Endothelial cell of umbilical vein (primary cell): ENCODE results near the gene TBC1D5. TPM values are rescaled to one million over a fixed set of nuclear protein-coding genes. Genes with fewer than 3 reads are reported as not detected.

ENCODE experiments used
- BruUV-seq: library from RNA; stranded (reverse); fragments of 400-500 nt; replicated peaks from 2 replicates; lab custom pipeline; 2021; lab: Mats Ljungman, UMichigan
- CTCF ChIA-PET: fragments of 300-600, 350-600 bp; sonication (Branson Sonifier 250); formaldehyde crosslinking; loops from one replicate; lab custom pipeline; 2021; ENCODE audit warnings: antibody characterized with exemption, inconsistent platforms; lab: Charles Lee
- POLR2A ChIA-PET: fragments of 300-600, 350-600 bp; sonication (Branson Sonifier 250); formaldehyde crosslinking; loops from one replicate; lab custom pipeline; 2021; ENCODE audit warnings: antibody characterized with exemption, inconsistent platforms; lab: Charles Lee
- DNase-seq: peaks from one replicate; pipeline ENCODE4 v3.0.0-alpha.2; 2011; ENCODE audit warnings: low read depth, low spot score
- FAIRE-seq: peaks from 2 replicates; lab custom pipeline; 2011; peaks lifted over from hg19 to GRCh38; lab: Jason Lieb, UNC
- H2AFZ ChIP-seq: 2 replicates; pipeline ENCODE4 v1.6.0; 2012; ENCODE audit warnings: low read depth, low read length, control low read depth, inconsistent platforms
- H3K27ac ChIP-seq: 2 replicates; pipeline ENCODE4 v1.5.1; 2011; ENCODE audit warnings: low read depth, mild to moderate bottlenecking, control low read depth, low read length, moderate library complexity; ENCODE audit not compliant: insufficient read depth
- H3K27me3 ChIP-seq, 2 experiments: 2 replicates each; pipeline versions ENCODE4 v1.6.0 to v1.6.1; 2011; ENCODE audit warnings: low read length in 2 of 2, mixed read lengths in 1 of 2; ENCODE audit not compliant: control insufficient read depth in 2 of 2, insufficient read depth in 2 of 2
- H3K36me3 ChIP-seq, 2 experiments: 2 replicates in 1 of 2; 3 replicates in 1 of 2; pipeline ENCODE4 v1.5.1; 2011; ENCODE audit warnings: low read length in 2 of 2, mild to moderate bottlenecking in 1 of 2, moderate library complexity in 1 of 2; ENCODE audit not compliant: control insufficient read depth in 2 of 2, insufficient read depth in 2 of 2; ENCODE audit errors: extremely low read depth in 1 of 2
- H3K4me1 ChIP-seq: 3 replicates; pipeline ENCODE4 v1.5.1; 2011; ENCODE audit warnings: mild to moderate bottlenecking, low read length; ENCODE audit not compliant: control insufficient read depth, insufficient read depth; ENCODE audit errors: extremely low read depth
- H3K4me2 ChIP-seq: 2 replicates; pipeline ENCODE4 v1.6.1; 2011; ENCODE audit warnings: low read length, control low read depth, mixed read lengths; ENCODE audit not compliant: insufficient read depth
- H3K4me3 ChIP-seq, 3 experiments: fragments of 200-600 bp in 1 of 3; sonication (generic), shearing (Covaris generic) in 1 of 3; replicated peaks in 1 of 3; 2 replicates each; pipeline ENCODE4 v1.5.1; 2011 to 2016; ENCODE audit warnings: control low read depth in 3 of 3, low read length in 3 of 3, mild to moderate bottlenecking in 2 of 3, inconsistent platforms in 1 of 3, low read depth in 1 of 3, moderate library complexity in 1 of 3; ENCODE audit not compliant: insufficient read depth in 1 of 3
- H3K79me2 ChIP-seq: 2 replicates; pipeline ENCODE4 v1.6.0; 2012; ENCODE audit warnings: low read length, inconsistent platforms; ENCODE audit not compliant: control insufficient read depth, insufficient read depth
- H3K9ac ChIP-seq: replicated peaks from 2 replicates; pipeline ENCODE3; 2011; ENCODE audit warnings: low read length, control low read depth; ENCODE audit not compliant: insufficient read depth; ENCODE audit errors: extremely low read depth
- H3K9me1 ChIP-seq: replicated peaks from 3 replicates; pipeline ENCODE4 v1.6.0; 2011; ENCODE audit warnings: mild to moderate bottlenecking, low read length; ENCODE audit not compliant: control insufficient read depth, insufficient read depth; ENCODE audit errors: extremely low read depth
- H3K9me3 ChIP-seq: replicated peaks from 2 replicates; pipeline ENCODE4 v1.5.1; 2012; ENCODE audit warnings: low read length, inconsistent platforms; ENCODE audit not compliant: control insufficient read depth, insufficient read depth
- H4K20me1 ChIP-seq: replicated peaks from 2 replicates; pipeline ENCODE3; 2011; ENCODE audit warnings: mild to moderate bottlenecking, low read length; ENCODE audit not compliant: control insufficient read depth, insufficient read depth; ENCODE audit errors: extremely low read depth
- EZH2 ChIP-seq: IDR thresholded peaks from 2 replicates; pipeline ENCODE4 v1.6.1; 2012; ENCODE audit warnings: borderline replicate concordance, low read depth, mild to moderate bottlenecking, moderate library complexity, low read length, inconsistent platforms; ENCODE audit not compliant: severe bottlenecking
- FOS ChIP-seq: IDR thresholded peaks from 2 replicates; pipeline ENCODE4 v1.6.1; 2011; ENCODE audit warnings: mild to moderate bottlenecking, low read length, moderate library complexity, borderline replicate concordance; ENCODE audit not compliant: insufficient read depth
- GATA2 ChIP-seq: IDR thresholded peaks from 2 replicates; pipeline ENCODE4 v1.7.0; 2011; ENCODE audit warnings: low read depth, mild to moderate bottlenecking, moderate library complexity, mixed read lengths, low read length; ENCODE audit not compliant: insufficient read length, insufficient read depth
- JUN ChIP-seq: IDR thresholded peaks from 2 replicates; pipeline ENCODE4 v1.6.1; 2011; ENCODE audit warnings: borderline replicate concordance, low read depth; ENCODE audit not compliant: insufficient read length, insufficient read depth
- MYC ChIP-seq: IDR thresholded peaks from one replicate; pipeline ENCODE4 v1.6.1; 2011; ENCODE audit warnings: mild to moderate bottlenecking, low read depth, low read length
- POLR2A ChIP-seq: IDR thresholded peaks from 2 replicates; pipeline ENCODE4 v1.6.1; 2012; ENCODE audit warnings: low read depth, mild to moderate bottlenecking, control low read depth, low read length
- POLR2AphosphoS5 ChIP-seq: IDR thresholded peaks from 2 replicates; pipeline ENCODE4 v1.6.1; 2012; ENCODE audit warnings: low read depth, mild to moderate bottlenecking, control low read depth, low read length, moderate library complexity; ENCODE audit not compliant: insufficient read depth
- dilution Hi-C: fragments of 300-500 bp; cut with MboI; formaldehyde crosslinking; loops from one replicate; pipeline ENCODE4 v1.15.0; 2019; ENCODE audit warnings: low sequenced_read_pairs; ENCODE audit not compliant: extremely low pct_ligation_motif_present
- intact Hi-C: fragments of 100-400 bp; cut with micrococcal nuclease; formaldehyde crosslinking; loops from one replicate; pipeline ENCODE4 v1.10.0; 2022
- polyA plus RNA-seq, 4 experiments: library from polyadenylated mRNA; depleted of rRNA in 3 of 4; stranded (reverse) in 3 of 4; unstranded in 1 of 4; fragments of >200 nt; gene quantifications; 2 replicates each; pipeline versions ENCODE4 v1.2.1 to v1.2.3, GENCODE V29; 2011 to 2012; ENCODE audit warnings: missing spikeins in 1 of 4
- total RNA-seq: library from RNA; stranded (reverse); gene quantifications from 2 replicates; pipeline ENCODE4 v1.2.3, GENCODE V29; 2021
- TF ChIP-seq, protein P1 (sequence below): IDR thresholded peaks from 2 replicates; pipeline ENCODE4 v1.6.1; 2011; ENCODE audit not compliant: insufficient read depth, insufficient read length
- TF ChIP-seq, protein P2 (sequence below), 2 donors: IDR thresholded peaks; 1 replicate in 1 of 2; 2 replicates in 1 of 2; pipeline ENCODE4 v1.5.1; 2011; ENCODE audit warnings: low read length in 2 of 2, mild to moderate bottlenecking in 2 of 2, moderate library complexity in 2 of 2, control low read depth in 1 of 2, inconsistent platforms in 1 of 2, low read depth in 1 of 2; ENCODE audit not compliant: insufficient read depth in 1 of 2; ENCODE audit errors: extremely low read depth in 1 of 2

The TBC1D5 gene
- total and polyA plus RNA-seq, 2 donors (not counting 3 experiments of a cell fraction or from before 2014, with no cell fraction given): 17.5 to 44.7 TPM

DNA sequence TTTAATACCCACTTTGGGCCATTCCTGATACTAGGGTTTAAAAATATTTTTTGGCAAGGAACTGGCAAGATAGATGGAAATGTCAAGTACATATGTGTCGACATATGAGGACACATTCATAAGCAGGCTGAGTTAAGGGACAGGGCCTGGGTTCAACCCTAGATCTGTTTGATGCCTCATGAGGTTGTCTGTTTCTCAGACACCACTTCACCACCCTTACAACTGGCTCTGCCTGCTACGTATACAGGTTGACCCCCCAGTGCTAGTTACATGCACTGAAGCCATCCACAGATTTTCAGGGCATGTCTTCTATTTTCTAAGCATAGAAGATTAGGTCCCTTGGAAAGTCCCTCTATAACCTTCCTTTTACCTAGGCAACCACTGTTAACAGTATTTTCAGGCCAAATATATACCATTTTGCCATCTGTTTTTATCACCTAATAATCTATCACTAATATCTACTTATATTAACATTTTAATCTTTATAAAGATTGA is 561.0 kb downstream of the TBC1D5 start:
- BruUV-seq: no TSS peak
- Histone ChIP-seq H3K9ac (no peak overlapping the region), H3K4me3 (no peak overlapping the region), H2AFZ (no peak overlapping the region), H3K27ac (no peak overlapping the region), H3K36me3 (no peaks in the 10 kb centered on the region), H3K79me2 (no peaks in the 10 kb centered on the region), H3K9me3 (no peaks in the 10 kb centered on the region), H3K4me2 (no peak overlapping the region), H4K20me1 (no peaks in the 10 kb centered on the region), H3K4me1 (no peaks in the 10 kb centered on the region), H3K9me1 (no peaks in the 10 kb centered on the region), H3K27me3 (no peaks in the 10 kb centered on the region)
- ChIA-PET POLR2A (no interaction called here), CTCF (interaction anchor here (0.8 kb wide), 1 partner anchor 353 kb away, joined by 3 read pairs; no protein-coding TSS in a partner anchor)
- no peak for TF ChIP-seq GATA2
- no peak for TF ChIP-seq FOS
- TF ChIP-seq POLR2A: no peak
- TF ChIP-seq, protein P1, sequence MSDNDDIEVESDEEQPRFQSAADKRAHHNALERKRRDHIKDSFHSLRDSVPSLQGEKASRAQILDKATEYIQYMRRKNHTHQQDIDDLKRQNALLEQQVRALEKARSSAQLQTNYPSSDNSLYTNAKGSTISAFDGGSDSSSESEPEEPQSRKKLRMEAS: no peak
- TF ChIP-seq, protein P2, sequence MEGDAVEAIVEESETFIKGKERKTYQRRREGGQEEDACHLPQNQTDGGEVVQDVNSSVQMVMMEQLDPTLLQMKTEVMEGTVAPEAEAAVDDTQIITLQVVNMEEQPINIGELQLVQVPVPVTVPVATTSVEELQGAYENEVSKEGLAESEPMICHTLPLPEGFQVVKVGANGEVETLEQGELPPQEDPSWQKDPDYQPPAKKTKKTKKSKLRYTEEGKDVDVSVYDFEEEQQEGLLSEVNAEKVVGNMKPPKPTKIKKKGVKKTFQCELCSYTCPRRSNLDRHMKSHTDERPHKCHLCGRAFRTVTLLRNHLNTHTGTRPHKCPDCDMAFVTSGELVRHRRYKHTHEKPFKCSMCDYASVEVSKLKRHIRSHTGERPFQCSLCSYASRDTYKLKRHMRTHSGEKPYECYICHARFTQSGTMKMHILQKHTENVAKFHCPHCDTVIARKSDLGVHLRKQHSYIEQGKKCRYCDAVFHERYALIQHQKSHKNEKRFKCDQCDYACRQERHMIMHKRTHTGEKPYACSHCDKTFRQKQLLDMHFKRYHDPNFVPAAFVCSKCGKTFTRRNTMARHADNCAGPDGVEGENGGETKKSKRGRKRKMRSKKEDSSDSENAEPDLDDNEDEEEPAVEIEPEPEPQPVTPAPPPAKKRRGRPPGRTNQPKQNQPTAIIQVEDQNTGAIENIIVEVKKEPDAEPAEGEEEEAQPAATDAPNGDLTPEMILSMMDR (IDR thresholded peaks at IDR 0.05; ENCODE audit: extremely low read depth in 1 of 2, insufficient read depth in 1 of 2, low read depth in 1 of 2, low read length in 2 of 2): no peak
- no peak for TF ChIP-seq MYC
- no peak for TF ChIP-seq EZH2
- no peak for TF ChIP-seq JUN
- no peak for TF ChIP-seq POLR2AphosphoS5
- dilution Hi-C loops (no loop called here), intact Hi-C loops (no loop called here)
- FAIRE-seq (no peak), DNase-seq (no peak)
